Pons (tissue), 1 donor: ENCODE measurements around the gene ITGA5.
A peak's percentile ranks its signal among the peaks of the same experiment; 100 is the strongest.

Source experiments
- DNase-seq: peaks from one replicate; pipeline ENCODE4 v3.0.0-alpha.2; 2016; ENCODE audit warnings: low spot score

The ITGA5 gene

DNA sequence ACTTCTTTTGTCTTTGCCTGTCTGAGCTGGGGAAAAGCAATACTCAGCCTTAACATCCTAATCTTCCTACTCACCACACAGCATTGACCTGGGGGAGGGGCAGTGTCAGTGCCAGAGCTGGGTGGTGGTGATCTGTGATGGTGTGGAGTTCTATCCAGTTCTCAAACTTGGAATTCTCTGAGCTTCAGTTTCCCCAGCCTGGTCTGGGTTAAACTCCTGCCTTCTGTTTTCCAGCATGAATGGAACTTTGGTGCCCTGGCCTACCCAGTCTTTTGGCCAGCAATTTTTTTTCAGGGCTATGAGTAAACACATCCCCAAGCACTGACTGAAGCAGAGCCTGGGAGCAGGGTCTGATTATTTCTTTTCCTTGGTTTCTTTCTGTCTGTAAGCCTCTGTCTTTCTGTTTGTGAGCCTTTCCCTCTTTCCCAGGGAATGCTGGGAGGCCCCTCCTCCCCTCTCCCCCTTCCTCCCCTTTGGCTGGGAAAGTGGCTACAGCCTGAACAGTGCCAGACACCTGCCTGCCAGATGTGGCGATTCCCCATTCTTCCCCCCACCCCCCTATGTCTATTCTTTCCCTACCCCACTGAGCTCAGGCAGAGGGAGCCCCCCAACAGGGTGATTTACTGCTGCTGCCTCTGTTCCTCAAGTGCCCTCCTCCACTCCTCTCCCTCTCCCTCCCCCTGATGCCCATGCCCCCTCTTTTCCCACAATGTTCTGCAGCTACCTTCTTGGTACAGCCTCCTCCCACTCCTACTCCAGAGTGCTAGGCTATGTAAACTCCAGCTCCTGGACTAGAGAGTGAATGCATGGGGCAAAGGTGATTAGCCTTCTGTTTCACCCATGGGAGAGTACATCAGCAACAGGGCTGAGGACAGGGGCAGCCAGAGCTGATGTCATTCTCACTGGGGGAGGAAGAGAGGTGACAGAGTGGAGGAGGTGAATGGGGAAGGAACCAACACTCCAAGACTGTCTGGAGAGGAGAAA is 65.9 kb downstream of the ITGA5 start:
- DNase-seq = peak; percentile 61

GRCh38 chr12:54352022-54352531 is 67.0 kb downstream of the ITGA5 start:
- peak; percentile 81 for DNase-seq

DNA sequence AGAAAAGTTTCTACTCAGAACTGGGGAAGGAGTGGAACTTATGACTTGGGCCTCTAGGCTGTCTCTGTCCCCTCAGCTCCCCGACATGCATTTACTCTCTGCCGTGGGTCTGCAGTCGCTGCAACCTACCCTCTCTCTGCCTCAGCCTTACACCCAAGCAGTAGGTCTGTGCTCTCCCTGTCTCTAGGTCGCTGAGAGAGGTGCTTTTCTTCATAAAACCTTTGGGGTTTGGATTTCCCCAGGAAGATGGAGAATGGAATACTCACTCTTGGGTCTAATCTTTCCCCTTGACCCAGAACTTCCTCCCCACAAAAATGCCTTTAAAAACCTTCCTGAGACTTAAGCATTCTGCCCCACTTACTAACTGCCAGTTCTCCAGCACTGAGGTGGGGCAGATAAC is 67.7 kb downstream of the ITGA5 start:
- no peak for DNase-seq

GRCh38 chr12:54350743-54351142 is 68.3 kb downstream of the ITGA5 start:
- no peak for DNase-seq

- no peak for DNase-seq
Observed at GRCh38 chr12:54349679-54350078, 69.4 kb downstream of the ITGA5 start.

DNA sequence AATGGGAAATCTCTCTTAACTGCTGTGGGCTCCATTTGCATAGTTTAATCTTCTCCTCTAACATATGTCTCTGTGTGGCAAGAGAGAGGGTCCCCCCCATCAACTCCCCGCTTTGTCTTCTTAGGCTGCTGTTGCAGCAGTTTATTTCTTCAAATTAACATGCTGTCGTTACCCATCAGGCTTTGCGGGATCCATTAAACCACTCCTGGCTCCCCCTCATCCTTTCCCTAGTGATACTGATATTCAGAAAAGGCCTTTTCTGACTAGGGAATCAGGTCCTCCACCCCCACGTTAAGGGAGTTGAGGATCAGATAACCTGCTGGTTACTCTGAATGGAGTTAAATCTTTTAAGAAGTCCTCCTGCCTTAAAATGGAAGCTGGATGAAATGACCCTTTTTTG is 70.0 kb downstream of the ITGA5 start:
- no peak for DNase-seq
